Cerebellar cortex (tissue), 1 donor: ENCODE measurements around the gene BMP6.

Source experiments
- DNase-seq: peaks from one replicate; pipeline ENCODE4 v3.0.0-alpha.2; 2015; ENCODE audit warnings: low spot score

The BMP6 gene

GRCh38 chr6:7725849-7726415, at the start of gene BMP6:
TSS of gene BMP6 (plus strand) at chr6:7726099. CDS start at chr6:7726956, 857 bp downstream.
- peak; percentile 72 for DNase-seq

GRCh38 chr6:7677229-7677628, 48.7 kb upstream of the BMP6 start:
- no peak for DNase-seq

- no peak for DNase-seq
Measured at GRCh38 chr6:7680393-7681075, 45.4 kb upstream of the BMP6 start.

DNA sequence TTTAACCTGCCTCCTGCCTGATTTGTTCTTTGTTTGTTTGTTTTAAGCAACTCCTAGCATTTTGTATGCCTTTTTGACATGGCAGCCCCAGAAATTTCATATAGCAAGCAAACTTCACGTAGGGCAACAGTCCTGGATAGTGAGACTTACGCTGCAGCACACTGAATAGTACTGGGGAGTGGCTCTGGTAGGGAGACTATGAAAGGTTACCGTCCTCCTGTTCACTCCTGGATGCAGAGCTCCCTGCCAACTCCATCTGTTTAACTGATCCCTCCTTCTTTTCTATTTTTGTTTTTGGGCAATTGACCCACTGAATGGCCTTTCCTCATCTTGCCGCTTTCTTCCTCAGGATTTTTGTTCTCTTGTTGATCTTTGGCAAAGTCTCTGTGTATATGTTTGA, 44.5 kb upstream of the BMP6 start:
- DNase-seq, result no peak

GRCh38 chr6:7684076-7684475, 41.8 kb upstream of the BMP6 start:
- no peak for DNase-seq

DNA sequence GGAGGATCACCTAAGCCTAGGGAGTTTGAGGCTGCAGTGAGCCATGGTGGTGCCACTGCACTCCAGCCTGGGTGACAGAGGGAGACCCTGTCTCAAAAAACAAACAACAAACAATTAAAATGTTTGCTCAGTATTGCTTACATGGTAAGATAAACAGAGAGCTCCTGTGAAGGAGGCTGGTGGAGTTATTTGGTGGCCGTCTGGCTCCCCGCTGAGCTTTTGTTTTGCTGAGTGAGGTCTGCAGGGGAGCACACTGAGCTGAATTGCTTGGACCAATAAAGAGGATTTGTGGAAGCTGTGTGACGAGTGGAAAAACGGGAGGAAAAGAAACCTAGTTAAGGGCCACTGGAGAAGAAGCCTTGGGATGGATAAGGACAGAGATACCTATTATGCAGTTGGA, 41.1 kb upstream of the BMP6 start:
- no peak for DNase-seq

- DNase-seq, result no peak
Measured at GRCh38 chr6:7685276-7685675, 40.6 kb upstream of the BMP6 start.

DNA sequence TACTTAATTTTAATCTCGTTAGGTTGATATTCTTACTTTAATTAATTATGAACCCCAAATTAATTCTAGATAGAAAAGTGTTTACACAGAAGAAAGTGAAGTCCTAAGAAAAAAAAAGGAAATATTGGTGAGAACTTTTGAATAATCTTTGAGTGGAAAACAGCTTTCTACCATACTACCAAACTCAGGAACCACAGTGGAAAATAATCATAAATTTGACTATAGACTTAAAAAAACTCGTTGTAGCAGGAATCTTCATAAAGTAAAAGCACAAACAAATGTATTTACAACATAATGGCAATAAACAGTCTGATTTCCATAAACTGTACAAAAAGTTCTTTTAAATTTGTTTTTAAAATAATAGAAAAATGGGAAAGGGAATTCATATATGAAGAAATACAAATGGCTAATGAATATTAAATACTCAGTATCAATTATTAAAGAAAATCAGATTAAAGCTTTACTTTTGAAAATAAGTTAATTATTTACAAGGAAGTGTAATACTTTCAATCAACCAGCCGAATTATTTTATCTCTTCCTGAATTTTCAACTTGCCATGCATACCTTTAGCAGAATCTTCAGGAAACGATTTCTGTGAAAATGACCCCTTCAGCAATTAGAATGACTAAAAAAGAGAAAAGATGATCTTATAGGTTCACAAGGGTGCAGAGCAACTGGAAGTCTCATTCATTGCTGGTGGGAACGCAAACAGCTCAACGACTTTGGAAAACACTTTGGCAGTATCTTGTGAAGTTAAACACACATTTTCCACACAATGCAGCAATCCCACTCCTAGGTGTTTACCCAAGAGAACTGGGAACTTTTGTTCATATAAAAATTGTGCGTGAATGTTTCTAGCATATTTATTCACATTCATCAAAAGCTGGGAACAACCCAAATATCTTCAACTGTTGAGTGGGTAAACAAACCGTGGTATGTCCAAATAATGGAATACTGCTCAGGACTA, 38.5 kb upstream of the BMP6 start:
- no peak for DNase-seq

DNA sequence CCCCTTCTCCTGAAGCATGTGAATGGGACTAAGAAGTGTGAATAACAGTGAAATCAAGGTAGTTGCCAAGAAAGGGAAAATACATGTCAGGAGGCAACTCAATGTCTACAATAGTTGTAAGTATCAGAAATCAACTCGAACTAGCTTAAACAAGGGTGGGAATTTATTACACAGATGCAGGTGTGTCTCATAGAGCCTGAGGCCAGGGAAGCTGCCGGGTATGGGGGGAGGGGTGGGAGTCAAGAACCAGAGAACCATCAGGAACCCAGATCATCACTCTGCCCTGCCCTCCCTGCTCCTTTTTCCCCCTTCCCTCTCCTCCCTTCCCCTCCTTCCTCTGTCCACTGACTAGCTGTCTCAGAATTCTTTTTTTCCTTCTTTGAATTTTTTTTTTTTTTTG, 34.9 kb upstream of the BMP6 start:
- no peak for DNase-seq

DNA sequence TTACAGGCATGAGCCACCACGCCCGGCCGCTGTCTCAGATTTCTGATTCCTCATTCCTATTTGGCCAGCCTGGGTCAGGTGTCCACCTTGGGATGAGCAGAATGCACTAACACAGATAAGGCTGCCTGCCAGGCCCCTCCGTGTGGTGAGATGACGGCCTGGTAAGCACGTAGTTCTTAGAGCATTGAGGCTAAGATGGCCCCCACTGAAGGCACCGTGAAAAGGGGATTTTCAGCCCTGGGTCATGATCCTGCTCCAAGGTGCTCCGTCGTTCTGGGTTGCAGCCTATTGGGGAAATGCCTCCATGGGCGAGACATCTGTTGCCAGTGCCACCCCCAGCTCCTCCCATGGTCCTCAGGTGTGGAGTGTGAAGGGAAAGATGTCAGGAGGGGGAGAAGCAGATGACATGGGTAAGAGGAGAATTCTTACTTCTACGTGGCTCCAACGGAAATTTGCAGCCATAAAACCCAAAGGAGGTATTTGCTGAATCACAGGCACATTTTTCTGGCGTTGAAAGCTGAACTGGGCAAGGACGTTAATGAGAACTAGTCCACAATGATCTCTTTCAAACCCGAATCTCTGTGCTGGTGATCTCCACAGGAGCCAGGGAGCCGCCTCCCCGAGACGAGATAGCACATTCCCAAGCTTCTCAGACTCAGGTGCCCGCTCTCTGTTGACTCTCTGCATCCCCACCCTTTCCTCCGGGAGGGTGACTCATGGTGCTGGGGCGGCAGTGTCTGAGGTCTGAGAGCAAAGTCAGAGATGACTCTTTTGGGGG, 34.0 kb upstream of the BMP6 start:
- DNase-seq, result no peak

- no peak for DNase-seq
Measured at GRCh38 chr6:7692453-7692784, 33.5 kb upstream of the BMP6 start.

GRCh38 chr6:7693827-7694226, 32.1 kb upstream of the BMP6 start:
- no peak for DNase-seq

GRCh38 chr6:7696061-7696460, 29.8 kb upstream of the BMP6 start:
- no peak for DNase-seq

DNA sequence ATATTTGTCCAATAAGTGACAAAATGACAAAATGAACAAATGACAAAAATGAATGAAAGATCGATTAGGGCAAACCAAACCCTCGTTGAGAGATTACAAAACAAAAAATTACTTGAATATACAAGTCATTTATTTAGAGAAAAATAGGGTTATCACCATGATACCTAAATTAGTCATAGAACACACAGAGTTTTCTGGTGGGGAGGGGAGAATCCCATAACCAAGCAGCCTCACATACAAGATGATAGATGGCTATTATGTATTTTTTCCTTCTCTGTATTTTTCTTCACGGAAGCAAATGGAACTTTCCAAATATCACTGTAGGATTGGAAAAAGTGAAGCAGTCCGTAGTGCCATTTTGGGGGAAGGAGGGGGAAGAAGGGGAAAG, 28.5 kb upstream of the BMP6 start:
- DNase-seq, result no peak

- DNase-seq, result no peak
Measured at GRCh38 chr6:7697820-7698623, 27.9 kb upstream of the BMP6 start.

GRCh38 chr6:7701212-7701834, 24.6 kb upstream of the BMP6 start:
- DNase-seq, result no peak

DNA sequence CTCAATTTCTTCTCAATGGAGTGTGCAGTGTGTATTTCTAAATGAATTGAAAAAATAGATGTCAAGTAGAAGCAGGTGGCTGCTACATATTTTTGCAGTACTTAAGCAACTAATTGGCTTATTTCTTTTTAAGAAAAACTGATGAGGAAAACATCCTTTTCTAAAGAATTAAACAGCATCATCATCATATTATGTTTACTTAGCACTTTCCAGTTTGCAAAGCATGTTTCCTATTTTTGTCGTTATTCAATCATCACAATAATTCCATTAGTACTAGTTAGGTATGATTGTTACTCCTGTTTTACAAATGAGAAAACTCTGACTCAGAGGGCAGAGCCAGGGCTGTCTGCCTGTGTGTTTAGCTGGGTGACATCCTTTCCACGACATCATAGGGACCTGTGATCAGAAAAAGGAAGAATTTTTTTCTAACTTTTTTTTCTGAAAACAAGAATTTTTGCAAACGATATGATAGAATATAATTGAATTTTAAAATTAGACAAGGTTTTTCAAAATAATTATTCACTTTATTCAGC, 22.7 kb upstream of the BMP6 start:
- no peak for DNase-seq

- no peak for DNase-seq
Measured at GRCh38 chr6:7705483-7705882, 20.4 kb upstream of the BMP6 start.

DNA sequence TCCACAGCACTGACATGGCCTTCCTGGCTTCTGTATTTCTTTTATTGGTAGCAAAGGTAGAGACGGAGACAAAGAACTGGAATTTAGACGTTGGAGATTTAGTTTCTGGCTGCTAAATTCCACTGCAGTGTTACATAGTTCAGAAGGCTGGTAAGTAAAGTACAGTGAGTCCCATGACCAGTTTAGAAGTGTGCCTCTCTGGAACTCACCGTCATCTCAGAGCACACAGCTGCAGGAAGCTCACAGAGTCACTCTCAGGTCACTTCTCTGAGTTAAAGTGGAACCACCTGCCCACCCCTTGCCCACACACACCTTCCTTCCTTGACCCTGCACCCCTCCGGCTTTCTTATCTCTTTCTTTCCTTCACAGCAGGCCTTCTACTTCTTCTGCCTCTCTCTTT, 19.6 kb upstream of the BMP6 start:
- no peak for DNase-seq

DNA sequence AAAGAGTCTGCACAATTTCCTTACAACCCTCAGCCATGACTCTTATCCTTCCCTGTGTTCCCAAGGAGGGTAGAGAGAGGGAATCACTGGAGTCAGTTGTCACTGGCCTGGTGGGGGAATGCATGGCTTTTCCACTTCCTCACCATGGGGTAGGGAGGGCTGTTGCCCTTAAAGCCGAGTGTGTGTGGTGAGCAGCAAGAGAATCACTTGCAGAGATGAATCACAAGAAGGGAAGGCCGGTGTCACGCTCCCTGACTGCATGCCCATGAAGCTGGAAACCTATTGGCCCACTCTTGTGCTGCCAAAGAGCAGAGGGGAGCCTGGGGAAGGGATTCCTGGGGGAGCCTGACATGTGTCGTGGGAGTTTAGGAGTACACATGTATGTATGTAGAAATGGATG, 18.1 kb upstream of the BMP6 start:
- DNase-seq, result no peak

DNA sequence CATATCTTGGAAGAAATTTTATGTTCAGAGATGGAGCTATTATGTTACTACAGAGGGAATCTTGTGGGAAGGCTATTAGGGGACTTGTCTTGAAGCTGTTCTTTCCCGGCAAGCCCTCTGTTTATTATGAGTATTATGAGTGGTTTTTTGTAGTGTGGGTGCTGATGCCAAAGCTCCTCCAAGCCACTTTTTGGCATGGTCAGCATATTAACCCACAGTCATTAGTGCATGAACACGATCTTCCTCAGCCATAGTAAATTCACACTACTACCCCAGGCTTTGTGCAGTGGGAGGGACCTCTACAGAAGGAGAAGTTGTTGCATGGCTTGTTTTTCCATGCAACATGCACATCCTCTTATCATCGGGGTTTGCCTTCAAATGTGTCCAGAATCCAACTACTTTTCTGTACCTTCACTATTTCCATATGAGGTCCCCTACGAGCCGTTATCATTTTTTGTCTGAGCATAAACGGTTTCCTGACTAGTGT, 6.5 kb upstream of the BMP6 start:
- DNase-seq, result no peak
